AG20443 (cell line): ENCODE measurements around the gene OR1F1.
"Not testable (repeated sequence)": the region's sequence is repeated elsewhere in the genome, so short reads cannot be mapped to it uniquely, and the experiment has no call there.

Experiments used
- DNase-seq: peaks from one replicate; pipeline ENCODE4 v3.0.0; 2012; ENCODE audit warnings: low spot score, mixed read lengths

The OR1F1 gene

GRCh38 chr16:3173892-3174617, 13.9 kb upstream of the OR1F1 start:
- DNase-seq = peak; percentile 16

DNA sequence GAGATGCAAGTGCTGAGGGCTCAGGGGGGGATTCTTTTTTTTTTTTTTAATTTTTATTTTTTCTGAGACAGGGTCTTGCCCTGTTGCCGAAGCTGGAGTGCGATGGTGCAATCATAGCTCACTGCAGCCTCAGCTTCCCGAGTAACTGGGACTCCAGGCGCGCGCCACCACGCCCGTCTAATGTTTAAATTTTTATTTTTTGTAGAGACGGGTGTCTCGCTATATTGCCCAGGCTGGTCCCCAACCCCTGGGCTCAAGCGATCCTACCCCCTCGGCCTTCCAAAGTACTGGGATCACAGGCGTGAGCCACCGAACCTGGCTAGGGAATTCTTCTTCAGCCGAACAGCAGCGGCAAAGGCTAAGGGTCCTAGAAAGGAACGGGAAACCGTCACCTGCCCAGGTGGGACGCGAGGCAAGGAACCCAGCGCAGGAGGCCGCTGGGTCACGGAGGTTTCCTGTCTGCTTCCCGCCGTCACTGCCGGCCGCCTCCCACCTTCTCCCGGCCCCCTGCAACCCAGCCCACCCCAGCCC, 13.3 kb upstream of the OR1F1 start:
- DNase-seq = no peak

- peak; percentile 14 for DNase-seq
These were observed 12.6 kb upstream of the OR1F1 start for GRCh38 chr16:3175157-3176093.

- DNase-seq = no peak
These were observed 8.4 kb upstream of the OR1F1 start for GRCh38 chr16:3179651-3180050.

- no peak for DNase-seq
These were observed 7.5 kb upstream of the OR1F1 start for GRCh38 chr16:3180445-3180878.

- not testable (repeated sequence) for DNase-seq
These were observed 5.8 kb upstream of the OR1F1 start for GRCh38 chr16:3182293-3182607.

- DNase-seq = peak; percentile 69
These were observed 5.2 kb upstream of the OR1F1 start for GRCh38 chr16:3182608-3183444.

- no peak for DNase-seq
These were observed 4.4 kb upstream of the OR1F1 start for GRCh38 chr16:3183445-3184139.

GRCh38 chr16:3186946-3187690, 886 bp upstream of the OR1F1 start:
- DNase-seq = no peak

DNA sequence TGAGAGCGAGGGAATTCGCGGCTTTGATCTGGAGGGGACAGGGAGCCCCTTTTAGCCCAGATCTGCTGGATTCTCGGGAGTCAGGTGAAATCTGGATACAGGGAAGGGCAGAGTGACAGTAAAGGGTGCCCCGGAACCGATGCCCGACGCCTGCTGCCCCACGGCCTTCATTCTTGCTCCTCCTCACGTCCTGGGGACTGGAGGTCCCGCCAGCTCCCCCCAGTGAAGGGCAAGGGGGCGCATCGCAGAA, 596 bp downstream of the OR1F1 start:
- no peak for DNase-seq

DNA sequence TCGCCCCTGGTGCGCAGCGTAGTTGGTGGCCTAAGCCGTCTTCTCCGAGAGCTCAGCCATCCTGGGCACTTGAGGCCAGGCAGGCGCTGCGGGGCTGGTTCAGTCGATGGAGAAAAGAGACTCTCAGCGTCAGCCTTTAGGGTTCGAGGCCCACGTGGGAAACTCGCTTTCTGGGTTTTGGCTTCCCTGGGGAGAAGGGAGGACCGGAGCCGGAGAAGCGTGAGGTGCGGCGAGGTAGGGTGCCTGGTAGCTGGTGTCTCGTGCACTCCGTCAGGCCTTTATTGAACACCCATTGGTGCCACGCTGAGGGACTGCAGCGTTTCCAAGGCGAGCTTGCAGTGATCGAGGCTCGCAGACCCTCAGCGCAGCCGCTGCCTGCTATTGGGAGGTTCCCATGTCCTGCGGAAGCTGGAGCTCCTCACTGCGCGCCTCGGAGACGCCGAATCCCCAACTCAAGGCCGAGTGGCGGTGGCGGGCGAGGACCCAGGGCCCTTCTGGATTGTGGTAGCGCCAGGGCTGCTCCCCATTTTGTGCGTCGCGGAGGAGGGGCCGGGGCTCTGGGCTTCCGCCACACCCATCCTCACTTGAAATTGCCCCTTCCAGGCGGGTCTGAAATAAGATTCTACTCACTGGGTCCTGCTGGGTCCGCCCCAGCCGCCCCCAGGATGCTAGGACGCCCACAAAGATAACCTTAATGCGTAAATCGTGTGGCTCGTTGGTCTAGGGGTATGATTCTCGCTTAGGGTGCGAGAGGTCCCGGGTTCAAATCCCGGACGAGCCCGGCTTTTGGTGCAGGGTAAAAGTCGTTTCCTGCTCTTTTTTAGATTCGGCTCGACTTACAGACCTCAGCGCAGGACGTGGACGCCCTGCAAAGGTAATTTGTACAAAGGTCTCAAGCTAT, 1.2 kb downstream of the OR1F1 start:
- DNase-seq = peak; percentile 70

DNA sequence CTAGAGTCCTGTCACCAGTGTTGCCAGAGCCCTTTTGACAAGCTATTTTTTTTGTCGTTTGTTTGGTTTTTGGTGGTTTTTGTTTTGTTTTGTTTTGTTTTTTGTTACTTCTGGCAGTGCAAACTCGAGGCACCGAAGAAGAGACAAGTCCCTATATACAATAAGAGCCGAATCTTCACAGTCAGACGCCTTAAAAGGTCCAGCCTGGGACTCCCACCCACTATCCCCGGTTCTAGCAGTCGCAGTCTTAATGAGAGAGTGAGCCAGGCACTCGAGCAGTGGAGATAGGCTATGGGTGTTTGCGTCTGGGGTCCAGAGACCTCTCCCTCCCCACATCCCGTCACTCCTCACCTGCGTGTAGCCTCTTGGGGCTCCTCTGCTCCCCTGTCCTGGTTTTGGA, 1.9 kb downstream of the OR1F1 start:
- no peak for DNase-seq

GRCh38 chr16:3190949-3191353, 2.9 kb downstream of the OR1F1 start:
- DNase-seq = no peak

- no peak for DNase-seq
These were observed 4.5 kb downstream of the OR1F1 start for GRCh38 chr16:3192476-3193019.

DNA sequence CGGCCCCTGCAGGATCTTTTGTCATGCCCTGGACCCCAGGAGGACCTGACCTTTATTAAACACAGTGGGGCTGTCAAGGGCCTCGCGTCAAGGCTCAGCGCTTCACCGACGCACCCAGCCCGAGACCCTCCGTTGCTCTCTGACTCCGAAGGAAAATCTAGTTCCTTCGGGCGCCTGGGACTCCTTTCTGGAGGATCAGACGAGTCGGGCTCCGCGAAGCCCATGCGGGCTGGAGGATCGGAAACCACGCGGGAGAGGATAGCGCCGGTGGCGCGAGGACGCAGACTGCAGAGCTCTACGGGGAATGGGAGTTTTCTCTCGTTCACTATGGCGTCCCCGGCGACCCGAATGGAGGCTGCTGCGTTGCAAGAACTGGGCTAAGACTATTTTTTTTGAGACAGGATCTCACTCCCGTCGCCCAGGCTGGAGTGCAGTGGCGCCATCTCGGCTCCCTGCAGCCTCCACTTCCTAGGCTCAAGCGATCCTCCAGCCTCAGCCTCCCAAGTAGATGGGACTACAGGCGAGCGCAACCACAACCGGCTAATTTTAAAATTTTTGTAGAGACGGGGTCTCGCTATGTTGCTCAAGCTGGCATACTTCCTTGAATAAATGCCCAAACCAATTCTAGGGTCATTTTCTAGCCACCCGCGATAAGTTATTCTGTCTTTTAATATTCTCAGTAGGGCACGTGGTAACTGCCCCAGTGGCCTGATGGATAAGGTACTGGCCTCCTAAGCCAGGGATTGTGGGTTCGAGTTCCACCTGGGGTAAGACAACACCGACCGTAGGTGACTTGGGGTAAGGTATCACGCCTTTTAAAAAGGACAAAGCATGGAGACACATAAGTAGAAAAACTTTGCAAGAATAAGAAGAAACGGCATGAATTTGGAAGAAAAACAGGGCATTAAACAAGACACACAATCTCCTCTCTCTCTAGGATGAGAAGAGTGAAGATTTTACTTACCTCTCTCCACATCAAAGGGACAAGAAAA, 5.5 kb downstream of the OR1F1 start:
- no peak for DNase-seq

- DNase-seq = no peak
These were observed 6.8 kb downstream of the OR1F1 start for GRCh38 chr16:3194792-3195191.

DNA sequence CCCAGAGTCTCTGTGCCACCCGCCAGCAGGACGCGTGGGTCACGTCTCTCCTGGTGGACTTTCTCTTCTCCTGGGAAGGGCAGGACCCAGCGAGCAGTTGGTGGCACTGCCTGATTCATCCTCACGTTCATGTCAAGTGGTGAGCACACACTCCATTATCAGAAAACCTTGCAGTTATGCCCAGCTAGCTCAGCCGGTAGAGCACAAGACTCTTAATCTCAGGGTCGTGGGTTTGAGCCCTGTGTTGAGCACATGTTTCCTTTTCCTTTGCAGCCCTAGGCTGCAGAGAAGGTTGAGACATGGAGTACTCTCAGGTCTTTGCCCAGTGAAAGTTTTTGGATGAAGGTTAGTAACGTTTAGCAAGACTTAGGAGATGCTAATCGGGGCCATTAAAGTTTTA, 8.0 kb downstream of the OR1F1 start:
- no peak for DNase-seq

DNA sequence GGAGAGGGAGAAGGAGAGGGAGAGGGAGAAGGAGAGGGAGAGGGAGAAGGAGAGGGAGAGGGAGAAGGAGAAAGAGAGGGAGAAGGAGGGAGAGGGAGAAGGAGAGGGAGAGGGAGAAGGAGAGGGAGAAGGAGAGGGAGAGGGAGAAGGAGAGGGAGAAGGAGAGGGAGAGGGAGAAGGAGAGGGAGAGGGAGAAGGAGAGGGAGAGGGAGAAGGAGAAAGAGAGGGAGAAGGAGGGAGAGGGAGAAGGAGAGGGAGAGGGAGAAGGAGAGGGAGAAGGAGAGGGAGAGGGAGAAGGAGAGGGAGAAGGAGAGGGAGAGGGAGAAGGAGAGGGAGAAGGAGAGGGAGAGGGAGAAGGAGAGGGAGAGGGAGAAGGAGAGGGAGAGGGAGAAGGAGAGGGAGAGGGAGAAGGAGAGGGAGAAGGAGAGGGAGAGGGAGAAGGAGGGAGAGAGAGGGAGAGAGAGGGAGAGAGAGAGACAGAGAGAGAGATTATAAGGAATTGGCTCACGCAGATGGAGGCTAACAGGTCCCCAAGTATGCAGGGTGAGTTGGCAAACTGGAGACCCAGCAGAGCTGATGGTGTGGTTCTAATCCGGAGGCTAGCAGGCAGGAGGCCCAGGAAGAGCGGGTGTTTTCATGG, 9.8 kb downstream of the OR1F1 start:
- DNase-seq = peak; percentile 6
